Karpas-422 (cell line): ENCODE data around the gene IQGAP3. TPM values are rescaled to one million over a fixed set of nuclear protein-coding genes. Genes with fewer than 3 reads are reported as not detected.
"Not testable (repeated sequence)": the region's sequence is repeated elsewhere in the genome, so short reads cannot be mapped to it uniquely, and the experiment has no call there.

ENCODE experiments used
- DNase-seq: peaks from one replicate; pipeline ENCODE4 v3.0.0-alpha.2; 2015
- H2AFZ ChIP-seq: fragments of 200-600 bp; sonication (generic); 2 replicates; pipeline ENCODE4 v1.6.1; 2014; ENCODE audit warnings: antibody characterized with exemption, low read length, mixed read lengths
- H3K27ac ChIP-seq: fragments of 200-600 bp; sonication (generic); 2 replicates; pipeline ENCODE4 v1.5.1; 2014; ENCODE audit warnings: mild to moderate bottlenecking, low read length, moderate library complexity
- H3K27me3 ChIP-seq: fragments of 200-600 bp; sonication (generic); 2 replicates; pipeline ENCODE4 v1.6.1; 2014; ENCODE audit warnings: low read length, mixed read lengths
- H3K36me3 ChIP-seq: fragments of 200-600 bp; sonication (generic); 2 replicates; pipeline ENCODE4 v1.6.1; 2014; ENCODE audit warnings: low read length, mixed read lengths; ENCODE audit not compliant: insufficient read depth
- H3K4me1 ChIP-seq: fragments of 200-600 bp; sonication (generic); 2 replicates; pipeline ENCODE4 v1.6.1; 2014; ENCODE audit warnings: mild to moderate bottlenecking, low read length, mixed read lengths
- H3K4me2 ChIP-seq: fragments of 200-600 bp; sonication (generic); 2 replicates; pipeline ENCODE4 v1.6.1; 2014; ENCODE audit warnings: low read length, low read depth, mild to moderate bottlenecking; ENCODE audit not compliant: poor library complexity, severe bottlenecking
- H3K4me3 ChIP-seq: fragments of 200-600 bp; sonication (generic); 2 replicates; pipeline ENCODE4 v1.5.1; 2014; ENCODE audit warnings: mild to moderate bottlenecking, antibody characterized with exemption, low read length, mixed read lengths
- H3K79me2 ChIP-seq: fragments of 200-600 bp; sonication (generic); 2 replicates; pipeline ENCODE4 v1.6.1; 2014; ENCODE audit warnings: mild to moderate bottlenecking, low read length, mixed read lengths
- H3K9ac ChIP-seq: fragments of 200-600 bp; sonication (generic); 2 replicates; pipeline ENCODE4 v1.6.0; 2014; ENCODE audit warnings: low read length
- H3K9me2 ChIP-seq: fragments of 200-600 bp; sonication (generic), shearing (Covaris generic); replicated peaks from 2 replicates; pipeline ENCODE4 v1.6.0; 2014; ENCODE audit warnings: mild to moderate bottlenecking, low read length, moderate library complexity; ENCODE audit not compliant: insufficient read depth
- H3K9me3 ChIP-seq: fragments of 300-700, 200-600 bp; sonication (generic); 2 replicates; pipeline ENCODE4 v1.6.1; 2014; ENCODE audit warnings: low read length, mixed read lengths
- H4K20me1 ChIP-seq: fragments of 200-600 bp; sonication (generic); 2 replicates; pipeline ENCODE4 v1.6.1; 2014; ENCODE audit warnings: mild to moderate bottlenecking, antibody characterized with exemption, low read length, low read depth; ENCODE audit not compliant: insufficient read depth
- total RNA-seq: library from RNA; depleted of rRNA; stranded (reverse); fragments of >200 nt; shearing (Covaris generic); gene quantifications from 2 replicates; pipeline ENCODE4 v1.2.3, GENCODE V29; 2014; ENCODE audit warnings: low replicate concordance

The IQGAP3 gene
- total RNA-seq, 1 experiment from 2014 or later, result 0.75 TPM

DNA sequence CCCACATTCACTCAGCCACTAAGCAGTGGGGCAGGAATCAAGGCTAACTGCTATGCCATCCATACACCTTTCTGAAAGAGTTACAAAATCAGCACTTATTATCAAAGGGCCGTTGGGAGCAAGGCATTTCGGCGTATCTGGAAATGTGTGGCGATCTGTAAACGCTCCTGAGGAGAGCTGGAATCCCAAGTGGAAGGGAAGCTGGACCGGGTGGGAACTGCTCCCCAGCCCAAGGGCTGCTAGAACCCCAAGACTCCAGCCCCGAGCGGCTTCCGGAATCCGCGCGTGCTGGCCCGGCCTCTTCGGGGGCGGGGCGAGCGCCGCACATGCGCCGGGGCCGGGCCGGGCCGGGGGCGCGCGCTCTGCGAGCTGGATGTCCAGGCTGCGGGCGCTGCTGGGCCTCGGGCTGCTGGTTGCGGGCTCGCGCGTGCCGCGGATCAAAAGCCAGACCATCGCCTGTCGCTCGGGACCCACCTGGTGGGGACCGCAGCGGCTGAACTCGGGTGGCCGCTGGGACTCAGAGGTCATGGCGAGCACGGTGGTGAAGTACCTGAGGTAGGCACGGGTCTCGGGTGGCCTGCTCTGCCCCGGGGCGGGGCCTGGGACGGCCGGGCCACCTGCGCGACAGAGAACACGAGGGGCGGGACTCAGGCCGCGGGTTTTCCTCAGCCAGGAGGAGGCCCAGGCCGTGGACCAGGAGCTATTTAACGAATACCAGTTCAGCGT, 19.2 kb upstream of the IQGAP3 start, which contains the start of gene NAXE:
Gene NAXE, plus strand, starts transcription at position 345 of the 726 bp plus-strand sequence. Its CDS starts 29 bp downstream, at position 374.
- Histone ChIP-seq H3K79me2 (peaks cover 20% of the 10 kb centered on the region), H3K9ac (peak within 1 kb of the TSS; percentile 94), H4K20me1 (no peaks in the 10 kb centered on the region), H3K4me3 (peak within 1 kb of the TSS; percentile 97), H3K36me3 (peaks cover 26% of the 10 kb centered on the region; the same call in 1 of the 2 replicates), H2AFZ (peak within 1 kb of the TSS; percentile 54; the same call in 1 of the 2 replicates), H3K9me3 (no peaks in the 10 kb centered on the region), H3K27ac (peak within 1 kb of the TSS; percentile 70), H3K4me1 (peaks cover 27% of the 10 kb centered on the region), H3K9me2 (no peaks in the 10 kb centered on the region), H3K4me2 (peak within 1 kb of the TSS; percentile 91), H3K27me3 (no peaks in the 10 kb centered on the region)
- peak; percentile 92 for DNase-seq

DNA sequence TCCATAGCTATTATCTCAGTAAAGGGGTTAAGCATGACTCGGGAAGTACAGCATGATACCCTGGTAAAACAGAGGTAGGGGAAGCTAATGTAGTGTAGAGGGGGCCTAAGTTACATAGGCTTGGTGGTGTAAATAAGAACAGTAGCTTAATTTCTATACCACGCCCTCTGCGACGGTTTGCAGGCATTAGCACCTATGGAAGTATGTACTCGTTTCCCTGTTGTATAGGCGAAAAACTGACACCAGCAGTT, 18.7 kb upstream of the IQGAP3 start:
- H3K27ac ChIP-seq, result peak overlapping the region; percentile 59; the same call in 1 of the 2 replicates
- peak overlapping the region; percentile 54; the same call in 1 of the 2 replicates for H2AFZ ChIP-seq
- H3K9ac ChIP-seq, result peak overlapping the region; percentile 94
- H3K36me3 ChIP-seq, result peaks cover 21% of the 10 kb centered on the region; the same call in 1 of the 2 replicates
- no peaks in the 10 kb centered on the region for H4K20me1 ChIP-seq
- peaks cover 27% of the 10 kb centered on the region for H3K4me1 ChIP-seq
- H3K79me2 ChIP-seq, result peaks cover 20% of the 10 kb centered on the region
- H3K4me3 ChIP-seq, result peak overlapping the region; percentile 97
- H3K9me2 ChIP-seq, result no peaks in the 10 kb centered on the region
- no peaks in the 10 kb centered on the region for H3K9me3 ChIP-seq
- no peak for DNase-seq
- peak overlapping the region; percentile 91 for H3K4me2 ChIP-seq
- H3K27me3 ChIP-seq, result no peaks in the 10 kb centered on the region

DNA sequence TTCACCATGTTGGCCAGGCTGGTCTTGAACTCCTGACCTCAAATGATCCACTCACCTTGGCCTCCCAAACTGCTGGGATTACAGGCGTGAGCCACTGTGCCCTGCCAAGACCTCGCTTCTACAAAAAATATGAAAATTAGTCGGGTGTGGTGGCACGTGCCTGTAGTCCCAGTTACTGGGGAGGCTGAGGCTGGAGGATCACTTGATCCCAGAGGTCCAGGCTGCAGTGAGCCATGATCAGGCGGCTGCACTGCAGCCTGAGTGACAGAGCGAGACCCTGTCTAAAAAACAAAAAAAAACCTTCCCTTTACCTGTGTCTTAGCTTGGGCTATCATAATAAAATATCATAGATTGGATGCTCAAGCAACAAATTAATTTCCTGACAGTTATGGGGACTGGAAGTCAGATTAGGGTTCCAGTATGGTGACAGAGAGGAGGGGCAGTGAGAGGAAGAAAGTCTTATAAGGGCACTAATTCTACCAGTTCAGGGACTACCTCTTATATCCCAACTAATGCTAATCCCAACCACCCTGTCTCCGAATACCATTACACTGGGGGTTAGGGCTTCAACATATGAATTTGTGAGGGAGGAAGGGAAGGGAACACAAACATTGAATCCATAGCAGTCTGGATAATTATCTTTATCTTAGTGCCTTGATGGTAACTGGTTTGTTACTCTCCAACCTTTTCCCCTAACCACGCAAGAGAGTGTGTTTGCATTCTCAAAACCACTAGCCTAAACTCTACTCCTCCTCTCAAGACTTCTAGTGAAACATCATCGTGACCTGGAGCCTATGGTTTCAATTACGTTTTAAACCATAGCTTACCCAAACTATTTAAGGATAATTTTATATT, 18.2 kb upstream of the IQGAP3 start:
- peak overlapping the region; percentile 59; the same call in 1 of the 2 replicates for H3K27ac ChIP-seq
- no peaks in the 10 kb centered on the region for H3K27me3 ChIP-seq
- peak overlapping the region; percentile 94 for H3K9ac ChIP-seq
- no peaks in the 10 kb centered on the region for H3K9me2 ChIP-seq
- no peak overlapping the region for H2AFZ ChIP-seq
- no peak for DNase-seq
- H3K4me2 ChIP-seq, result peak overlapping the region; percentile 91
- H3K36me3 ChIP-seq, result peaks cover 15% of the 10 kb centered on the region; the same call in 1 of the 2 replicates
- peak overlapping the region; percentile 97 for H3K4me3 ChIP-seq
- H3K4me1 ChIP-seq, result peaks cover 27% of the 10 kb centered on the region
- H3K79me2 ChIP-seq, result peaks cover 20% of the 10 kb centered on the region
- H4K20me1 ChIP-seq, result no peaks in the 10 kb centered on the region
- no peaks in the 10 kb centered on the region for H3K9me3 ChIP-seq

DNA sequence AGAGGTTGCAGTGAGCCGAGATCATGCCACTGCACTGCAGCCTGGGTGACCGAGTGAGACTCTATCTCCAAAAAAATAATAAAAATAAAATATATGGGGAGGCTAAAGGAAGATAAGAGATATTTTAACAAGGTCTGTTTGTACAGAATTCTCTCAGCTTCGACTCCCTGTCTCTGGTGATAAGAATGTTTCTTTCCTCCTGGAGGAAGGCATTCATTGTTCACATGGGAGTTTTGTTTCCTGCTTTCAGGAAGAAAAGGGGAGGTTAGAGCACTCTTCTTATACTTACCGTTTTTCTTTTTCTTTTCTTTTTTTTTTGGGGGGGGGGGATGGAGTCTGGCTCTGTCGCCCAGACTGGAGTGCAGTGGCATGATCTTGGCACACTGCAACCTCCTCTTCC, 17.2 kb upstream of the IQGAP3 start:
- Histone ChIP-seq H3K9me2 (no peaks in the 10 kb centered on the region), H3K4me3 (no peak overlapping the region), H3K27ac (no peak overlapping the region), H3K27me3 (no peaks in the 10 kb centered on the region), H3K79me2 (peaks cover 20% of the 10 kb centered on the region), H4K20me1 (no peaks in the 10 kb centered on the region), H3K9ac (no peak overlapping the region), H2AFZ (no peak overlapping the region), H3K9me3 (no peaks in the 10 kb centered on the region), H3K36me3 (peaks cover 13% of the 10 kb centered on the region; the same call in 1 of the 2 replicates), H3K4me1 (peaks cover 29% of the 10 kb centered on the region), H3K4me2 (no peak overlapping the region)
- no peak for DNase-seq

DNA sequence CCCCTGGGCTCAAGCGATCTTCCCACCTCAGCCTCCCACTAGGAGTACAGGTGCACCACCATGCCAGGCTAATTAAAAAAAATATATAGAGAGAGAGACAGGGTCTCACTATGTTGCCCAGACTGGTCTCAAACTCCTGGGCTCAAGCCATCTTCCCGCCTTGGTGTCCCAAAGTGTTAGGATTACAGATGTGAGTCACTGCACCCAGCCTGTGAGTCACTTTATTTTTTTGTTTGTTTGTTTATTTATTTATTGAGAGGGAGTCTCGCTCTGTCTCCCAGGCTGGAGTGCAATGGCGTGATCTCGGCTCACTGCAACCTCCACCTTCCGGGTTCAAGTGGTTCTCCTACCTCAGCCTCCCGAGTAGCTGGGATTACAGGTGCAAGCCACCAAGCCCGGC, 15.6 kb upstream of the IQGAP3 start:
- not testable (repeated sequence) for H3K4me3 ChIP-seq, H2AFZ ChIP-seq, H3K9me2 ChIP-seq, H3K36me3 ChIP-seq, H3K9me3 ChIP-seq, H3K27ac ChIP-seq, H3K4me2 ChIP-seq, H3K9ac ChIP-seq, H4K20me1 ChIP-seq, H3K27me3 ChIP-seq, DNase-seq
- H3K79me2 ChIP-seq, result peaks cover 13% of the 10 kb centered on the region
- peaks cover 35% of the 10 kb centered on the region for H3K4me1 ChIP-seq

DNA sequence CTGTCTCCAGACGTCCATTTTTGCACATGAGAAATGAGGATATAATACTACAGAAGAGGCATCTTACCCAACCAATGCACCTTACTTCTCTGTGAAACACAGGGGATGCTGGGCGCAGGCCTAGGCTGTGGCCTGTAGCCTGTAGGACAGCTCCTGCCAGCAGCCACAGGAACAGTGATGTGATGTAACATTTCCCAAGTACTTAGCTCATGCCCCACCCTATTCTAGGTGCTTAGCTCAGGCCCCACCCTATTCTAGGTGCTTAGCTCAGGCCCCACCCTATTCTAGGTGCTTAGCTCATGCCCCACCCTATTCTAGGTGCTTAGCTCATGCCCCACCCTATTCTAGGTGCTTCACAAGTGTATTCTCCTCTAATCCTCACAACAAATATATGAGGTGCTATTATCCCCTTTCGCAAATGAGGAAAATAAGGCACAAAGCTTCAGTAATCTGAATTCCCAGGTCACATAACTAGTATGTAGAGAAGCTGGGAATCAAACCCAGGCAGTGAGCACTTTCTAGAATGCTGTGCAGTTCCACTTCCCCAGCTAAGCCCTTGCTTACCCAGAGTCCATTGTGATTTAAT, 14.6 kb upstream of the IQGAP3 start:
- no peaks in the 10 kb centered on the region for H4K20me1 ChIP-seq
- no peak overlapping the region for H3K4me3 ChIP-seq
- H3K4me2 ChIP-seq, result no peak overlapping the region
- no peak for DNase-seq
- H3K36me3 ChIP-seq, result no peaks in the 10 kb centered on the region
- H2AFZ ChIP-seq, result no peak overlapping the region
- no peaks in the 10 kb centered on the region for H3K9me2 ChIP-seq
- H3K27ac ChIP-seq, result no peak overlapping the region
- no peaks in the 10 kb centered on the region for H3K27me3 ChIP-seq
- H3K79me2 ChIP-seq, result peaks cover 3% of the 10 kb centered on the region
- H3K9ac ChIP-seq, result no peak overlapping the region
- no peaks in the 10 kb centered on the region for H3K9me3 ChIP-seq
- peaks cover 36% of the 10 kb centered on the region for H3K4me1 ChIP-seq

DNA sequence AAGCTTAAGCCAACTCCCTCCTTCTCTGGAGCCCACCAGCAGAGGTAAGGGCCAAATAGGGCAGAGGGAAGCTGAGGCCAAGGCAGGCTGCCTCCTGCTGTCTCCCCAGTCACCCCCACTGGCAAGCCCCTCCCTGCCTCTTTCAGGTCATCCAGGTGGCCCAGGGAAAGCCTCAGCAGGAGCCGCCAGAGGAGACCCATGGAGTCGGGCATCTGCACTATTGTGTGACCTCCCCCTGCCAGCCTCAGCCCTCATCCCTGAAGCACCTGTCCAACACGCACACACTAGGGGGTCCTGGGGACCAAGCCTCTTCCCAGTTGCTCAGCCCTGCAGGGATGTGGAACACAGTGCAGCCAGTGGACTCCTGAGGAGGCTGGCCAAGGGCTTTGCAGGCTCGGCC, 14.0 kb upstream of the IQGAP3 start:
- Histone ChIP-seq H2AFZ (no peak overlapping the region), H3K27me3 (no peaks in the 10 kb centered on the region), H3K4me3 (no peak overlapping the region), H4K20me1 (no peaks in the 10 kb centered on the region), H3K4me1 (peaks cover 40% of the 10 kb centered on the region), H3K4me2 (no peak overlapping the region), H3K9ac (no peak overlapping the region), H3K27ac (no peak overlapping the region), H3K36me3 (no peaks in the 10 kb centered on the region), H3K9me2 (no peaks in the 10 kb centered on the region), H3K79me2 (no peaks in the 10 kb centered on the region), H3K9me3 (no peaks in the 10 kb centered on the region)
- no peak for DNase-seq

DNA sequence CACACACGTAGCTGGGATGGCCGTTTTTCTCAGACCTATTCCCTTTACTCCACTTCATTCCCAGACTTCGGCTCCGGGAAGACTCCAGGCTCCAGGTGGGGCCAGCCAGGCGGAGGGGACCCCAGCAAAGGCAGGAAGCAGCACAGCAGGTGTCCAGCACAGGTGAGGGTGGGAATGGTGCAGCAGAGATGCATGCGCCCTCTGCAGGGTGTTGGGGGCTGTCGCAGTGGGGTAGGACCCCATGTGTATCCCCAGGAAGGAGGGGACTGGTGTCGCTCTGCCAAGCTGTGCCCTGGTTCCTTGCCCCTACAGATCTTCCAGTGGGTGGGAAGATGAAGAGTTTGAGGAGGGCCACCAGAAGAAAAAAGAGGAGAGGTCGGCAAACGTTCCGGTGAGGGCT, 12.4 kb upstream of the IQGAP3 start:
- H3K36me3 ChIP-seq, result no peaks in the 10 kb centered on the region
- peaks cover 33% of the 10 kb centered on the region for H3K4me1 ChIP-seq
- no peak overlapping the region for H3K27ac ChIP-seq
- H3K9me3 ChIP-seq, result no peaks in the 10 kb centered on the region
- no peak overlapping the region for H2AFZ ChIP-seq
- H3K4me2 ChIP-seq, result peak overlapping the region; percentile 48
- DNase-seq, result peak; percentile 71
- no peak overlapping the region for H3K9ac ChIP-seq
- no peaks in the 10 kb centered on the region for H3K27me3 ChIP-seq
- H4K20me1 ChIP-seq, result no peaks in the 10 kb centered on the region
- no peaks in the 10 kb centered on the region for H3K79me2 ChIP-seq
- H3K9me2 ChIP-seq, result no peaks in the 10 kb centered on the region
- no peak overlapping the region for H3K4me3 ChIP-seq
